IMR-90 (cell line): ENCODE measurements around the gene TOR4A. TPM values are rescaled to one million over a fixed set of nuclear protein-coding genes. Genes with fewer than 3 reads are reported as not detected.

Experiments used
- ATAC-seq: fragments of 200-7000 bp; cut with Tn5 transposase; 2 replicates; pipeline ENCODE4 v1.9.1; 2020; ENCODE audit warnings: low read depth, mild to moderate bottlenecking, moderate library complexity
- BruUV-seq: library from RNA; stranded (reverse); fragments of 400-500 nt; replicated peaks from 2 replicates; lab custom pipeline; 2021; lab: Mats Ljungman, UMichigan
- CTCF ChIA-PET: fragments of 300-600 bp; formaldehyde crosslinking; extraction: SDS; loops from one replicate; lab custom pipeline; 2021; ENCODE audit warnings: antibody characterized with exemption; lab: Yijun Ruan, JAX
- POLR2A ChIA-PET: fragments of 300-600 bp; sonication (Branson Sonifier 250); formaldehyde crosslinking; loops from one replicate; lab custom pipeline; 2022; ENCODE audit warnings: antibody characterized with exemption; ENCODE audit not compliant: unreplicated experiment; lab: Charles Lee
- DNase-seq: peaks from one replicate; pipeline ENCODE4 v3.0.0; 2013
- H2AFZ ChIP-seq: replicated peaks from 2 replicates; pipeline ENCODE3; 2013; ENCODE audit warnings: low read length, mild to moderate bottlenecking; ENCODE audit not compliant: poor library complexity
- H2AK5ac ChIP-seq: 2 replicates; pipeline ENCODE4 v1.6.1; 2013; ENCODE audit warnings: low read depth, low read length, inconsistent platforms
- H2AK9ac ChIP-seq: replicated peaks from 2 replicates; pipeline ENCODE3; 2013; ENCODE audit warnings: mild to moderate bottlenecking, low read depth, low read length, moderate library complexity; ENCODE audit not compliant: poor library complexity
- H2BK120ac ChIP-seq: 2 replicates; pipeline ENCODE4 v1.6.1; 2013; ENCODE audit warnings: low read depth, low read length, inconsistent platforms
- H2BK15ac ChIP-seq: 3 replicates; pipeline ENCODE4 v1.6.1; 2013; ENCODE audit warnings: low read depth, low read length, inconsistent platforms
- H2BK20ac ChIP-seq: 2 replicates; pipeline ENCODE4 v1.6.1; 2013; ENCODE audit warnings: low read depth, mild to moderate bottlenecking, inconsistent platforms, low read length, moderate library complexity
- H2BK5ac ChIP-seq: 2 replicates; pipeline ENCODE4 v1.6.1; 2013; ENCODE audit warnings: mild to moderate bottlenecking, low read depth, low read length, inconsistent platforms; ENCODE audit not compliant: poor library complexity, severe bottlenecking
- H3K14ac ChIP-seq: replicated peaks from 2 replicates; pipeline ENCODE4 v1.6.1; 2013; ENCODE audit warnings: low read depth, low read length, inconsistent platforms
- H3K18ac ChIP-seq: 2 replicates; pipeline ENCODE4 v1.6.1; 2013; ENCODE audit warnings: low read depth, low read length, control low read depth
- H3K23ac ChIP-seq: 2 replicates; pipeline ENCODE4 v1.6.1; 2013; ENCODE audit warnings: low read depth, low read length, inconsistent platforms
- H3K27ac ChIP-seq: 2 replicates; pipeline ENCODE4 v1.5.1; 2013; ENCODE audit warnings: mild to moderate bottlenecking, control low read depth, low read length; ENCODE audit not compliant: insufficient read depth
- H3K27me3 ChIP-seq: 2 replicates; pipeline ENCODE4 v1.6.1; 2013; ENCODE audit warnings: low read length; ENCODE audit not compliant: control insufficient read depth, insufficient read depth
- H3K36me3 ChIP-seq: 2 replicates; pipeline ENCODE4 v1.6.1; 2013; ENCODE audit warnings: low read length, mixed read lengths; ENCODE audit not compliant: control insufficient read depth, insufficient read depth
- H3K4ac ChIP-seq: 2 replicates; pipeline ENCODE4 v1.6.1; 2013; ENCODE audit warnings: low read depth, low read length, inconsistent platforms
- H3K4me1 ChIP-seq: 2 replicates; pipeline ENCODE4 v1.6.1; 2013; ENCODE audit warnings: low read length, mixed read lengths; ENCODE audit not compliant: control insufficient read depth, insufficient read depth
- H3K4me2 ChIP-seq: 2 replicates; pipeline ENCODE4 v1.6.1; 2013; ENCODE audit warnings: low read depth, mild to moderate bottlenecking, control low read depth, low read length, moderate library complexity
- H3K4me3 ChIP-seq: 2 replicates; pipeline ENCODE4 v1.5.1; 2013; ENCODE audit warnings: low read depth, mild to moderate bottlenecking, control low read depth, low read length, moderate library complexity; ENCODE audit not compliant: insufficient read depth
- H3K56ac ChIP-seq: 2 replicates; pipeline ENCODE4 v1.6.1; 2013; ENCODE audit warnings: low read length, inconsistent platforms; ENCODE audit not compliant: insufficient read depth; ENCODE audit errors: extremely low read depth
- H3K79me1 ChIP-seq, 2 experiments: 2 replicates each; pipeline ENCODE4 v1.6.1; 2013; ENCODE audit warnings: low read length in 2 of 2, inconsistent platforms in 1 of 2, low read depth in 1 of 2
- H3K9ac ChIP-seq: 2 replicates; pipeline ENCODE4 v1.6.1; 2013; ENCODE audit warnings: low read depth, low read length, control low read depth
- H3K9me1 ChIP-seq: 2 replicates; pipeline ENCODE4 v1.6.1; 2013; ENCODE audit warnings: low read length, inconsistent platforms; ENCODE audit not compliant: insufficient read depth
- H3K9me3 ChIP-seq: 2 replicates; pipeline ENCODE4 v1.6.1; 2013; ENCODE audit warnings: low read length; ENCODE audit not compliant: control insufficient read depth, insufficient read depth
- H4K20me1 ChIP-seq: 2 replicates; pipeline ENCODE4 v1.6.1; 2013; ENCODE audit warnings: low read length, inconsistent platforms; ENCODE audit not compliant: insufficient read depth
- H4K5ac ChIP-seq: 2 replicates; pipeline ENCODE4 v1.6.1; 2013; ENCODE audit warnings: mild to moderate bottlenecking, low read depth, low read length, control low read depth
- H4K8ac ChIP-seq, 2 experiments: 2 replicates each; pipeline ENCODE4 v1.6.1; 2013; ENCODE audit warnings: low read depth in 2 of 2, low read length in 2 of 2, control low read depth in 1 of 2, inconsistent platforms in 1 of 2
- H4K91ac ChIP-seq: 2 replicates; pipeline ENCODE4 v1.6.1; 2013; ENCODE audit warnings: low read depth, low read length, inconsistent platforms; ENCODE audit not compliant: insufficient read depth
- CEBPB ChIP-seq: IDR thresholded peaks from 2 replicates; pipeline ENCODE4 v1.6.1; 2012; ENCODE audit warnings: low read depth, low read length, improper control_type of control experiment
- FOS ChIP-seq: fragments of 150-350 bp; IDR thresholded peaks from 2 replicates; pipeline ENCODE4 v1.6.1; 2016; ENCODE audit warnings: low read depth, low read length
- POLR2A ChIP-seq: IDR thresholded peaks from 2 replicates; pipeline ENCODE4 v1.6.1; 2012; ENCODE audit warnings: mild to moderate bottlenecking, low read depth, low read length
- RCOR1 ChIP-seq: IDR thresholded peaks from 2 replicates; pipeline ENCODE4 v1.6.1; 2012; ENCODE audit warnings: mild to moderate bottlenecking, low read length, improper control_type of control experiment; ENCODE audit not compliant: insufficient replicate concordance
- WGBS, 2 experiments: methylation state at CpG; one replicate each; pipeline versions ENCODE4 v1.1.5 to v1.1.7; 2013; ENCODE audit warnings: missing lambda C conversion rate in 2 of 2; ENCODE audit not compliant: insufficient read length in 1 of 2; ENCODE audit errors: extremely low coverage in 2 of 2; 5-methylcytosine and 5-hydroxymethylcytosine counted together
- dilution Hi-C: fragments of 300-500 bp; cut with HindIII; formaldehyde crosslinking; loops from one replicate; pipeline ENCODE4 v1.14.3; 2018; ENCODE audit warnings: low sequenced_read_pairs; ENCODE audit not compliant: unreplicated experiment
- in situ Hi-C: fragments of 300-500 bp; cut with MboI; formaldehyde crosslinking; loops from 3 replicates; pipeline ENCODE4 v1.14.3; 2019; ENCODE audit warnings: low sequenced_read_pairs, inconsistent platforms, mixed read lengths
- intact Hi-C: fragments of 100-400 bp; cut with micrococcal nuclease; formaldehyde crosslinking; loops from 2 replicates; pipeline ENCODE4 v1.10.0; 2022
- polyA plus RNA-seq, 3 experiments: library from polyadenylated mRNA; depleted of rRNA; stranded (reverse); fragments of >200 nt; gene quantifications; 2 replicates each; pipeline ENCODE4 v1.2.3, GENCODE V29; 2012; ENCODE audit warnings: low replicate concordance in 1 of 3
- total RNA-seq: library from RNA; depleted of rRNA; stranded (reverse); fragments of >200 nt; gene quantifications from 2 replicates; pipeline ENCODE4 v1.2.3, GENCODE V29; 2012

TOR4A gene
- total and polyA plus RNA-seq, 2 of the 4 experiments (the other 2 are of a cell fraction), result 9.7 to 22.9 TPM

DNA sequence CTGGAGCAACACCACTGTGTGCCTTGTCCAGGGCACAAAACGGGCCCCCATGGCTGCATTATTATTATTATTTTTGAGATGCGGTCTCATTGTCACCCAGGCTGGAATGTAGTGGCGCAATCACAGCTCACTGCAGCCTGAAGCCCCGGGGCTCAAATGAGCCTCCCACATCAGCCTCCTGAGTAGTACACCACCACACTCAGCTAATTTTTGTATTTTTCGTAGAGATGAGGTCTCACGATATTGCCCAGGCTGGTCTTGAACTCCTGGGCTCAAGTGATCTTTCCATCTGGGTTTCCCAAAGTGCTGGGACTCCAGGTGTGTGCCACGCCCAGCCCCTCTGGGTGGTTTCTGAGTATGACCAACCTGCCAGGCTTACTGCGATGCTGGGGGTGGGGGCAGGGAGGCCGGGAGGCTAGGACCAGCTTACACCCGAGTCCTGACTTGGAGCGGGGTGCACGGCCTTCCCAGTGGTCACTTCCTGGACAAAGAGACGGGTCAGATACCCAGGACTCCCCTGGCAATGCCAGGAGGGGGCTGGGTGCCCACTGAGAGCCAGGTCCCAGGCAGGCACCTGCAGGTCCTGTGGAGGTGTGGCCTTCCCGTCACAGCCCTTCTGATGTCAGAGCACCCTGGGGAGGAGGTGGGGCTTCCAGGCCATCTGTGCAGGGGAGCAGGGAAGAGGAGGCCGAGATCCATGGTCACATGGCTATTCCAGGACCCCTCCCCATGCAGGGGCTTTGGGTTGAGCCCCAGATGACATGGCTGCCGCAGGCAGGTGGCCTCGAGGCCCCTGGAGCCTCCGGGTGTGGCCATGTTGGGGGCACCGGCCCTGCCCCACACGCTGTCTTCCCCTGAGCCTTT, 32.9 kb downstream of the TOR4A start:
- intact Hi-C loops, result no loop called here
- H3K4ac ChIP-seq, result no peak overlapping the region
- H4K5ac ChIP-seq, result no peak overlapping the region
- H3K23ac ChIP-seq, result no peak overlapping the region
- H2BK120ac ChIP-seq, result no peak overlapping the region
- no peaks in the 10 kb centered on the region for H3K79me1 ChIP-seq
- H3K18ac ChIP-seq, result no peak overlapping the region
- BruUV-seq, result no TSS peak
- DNase-seq (no peak), ATAC-seq (no peak)
- peaks cover 6% of the 10 kb centered on the region; the same call in 1 of the 2 replicates for H3K27me3 ChIP-seq
- TF ChIP-seq POLR2A (no peak), RCOR1 (no peak), CEBPB (peak; percentile 19; the same call in 1 of the 2 replicates), FOS (no peak)
- no peak overlapping the region for H2AFZ ChIP-seq
- H3K4me3 ChIP-seq, result no peak overlapping the region
- H3K9me3 ChIP-seq, result no peaks in the 10 kb centered on the region
- no peak overlapping the region for H2AK5ac ChIP-seq
- no peak overlapping the region for H3K56ac ChIP-seq
- H3K9ac ChIP-seq, result no peak overlapping the region
- no peak overlapping the region for H3K27ac ChIP-seq
- POLR2A ChIA-PET, result no interaction called here
- H4K20me1 ChIP-seq, result no peaks in the 10 kb centered on the region
- no peak overlapping the region for H2BK15ac ChIP-seq
- H2BK5ac ChIP-seq, result no peak overlapping the region
- dilution Hi-C loops, result no loop called here
- no peak overlapping the region for H2BK20ac ChIP-seq
- H3K4me2 ChIP-seq, result no peak overlapping the region
- no peak overlapping the region for H3K14ac ChIP-seq
- H3K36me3 ChIP-seq, result no peaks in the 10 kb centered on the region
- in situ Hi-C loops, result no loop called here
- no peaks in the 10 kb centered on the region for H3K9me1 ChIP-seq
- WGBS, 2 experiments, result 73% methylated on average over 14 of the region's 20 CpGs; no CpG with 5 or more reads in 1 of the 2 experiments
- CTCF ChIA-PET, result no interaction called here
- H3K4me1 ChIP-seq, result no peaks in the 10 kb centered on the region; the same call in 1 of the 2 replicates
- H4K91ac ChIP-seq, result no peak overlapping the region
- H2AK9ac ChIP-seq, result no peak overlapping the region
- no peak overlapping the region for H4K8ac ChIP-seq
